K562 (cell line): Measurements from ENCODE around the gene DYNLT4. TPM values are rescaled to one million over a fixed set of nuclear protein-coding genes. Genes with fewer than 3 reads are reported as not detected.

Source experiments
- CBFA2T3 ChIP-seq: fragments of 450-650 bp; IDR thresholded peaks from 2 replicates; pipeline ENCODE4 v1.6.1; 2017
- HLTF ChIP-seq: fragments of 450-650 bp; IDR thresholded peaks from 2 replicates; pipeline ENCODE4 v1.6.1; 2016
- HMG20B ChIP-seq: fragments of 250-450 bp; sonication (Bioruptor Pico); IDR thresholded peaks from 2 replicates; pipeline ENCODE4 v1.5.0; 2021; ENCODE audit warnings: mild to moderate bottlenecking
- HSF4 ChIP-seq: fragments of 250-450 bp; sonication (Bioruptor Pico); IDR thresholded peaks from 2 replicates; pipeline ENCODE4 v2.1.2; 2022; ENCODE audit warnings: mild to moderate bottlenecking, moderate library complexity, borderline replicate concordance
- MCM2 ChIP-seq: fragments of 450-650 bp; IDR thresholded peaks from 2 replicates; pipeline ENCODE4 v1.6.1; 2017; ENCODE audit warnings: low read depth, mild to moderate bottlenecking
- SMC3 ChIP-seq: conservative IDR thresholded peaks from 2 replicates; pipeline ENCODE4 v1.6.1; 2011; ENCODE audit warnings: low read depth, low read length, improper control_type of control experiment; ENCODE audit not compliant: insufficient read depth
- TAF9B ChIP-seq: fragments of 450-650 bp; IDR thresholded peaks from 2 replicates; pipeline ENCODE4 v1.6.1; 2018; ENCODE audit warnings: mild to moderate bottlenecking; ENCODE audit not compliant: partially characterized antibody
- TFAM ChIP-seq: fragments of 250-450 bp; sonication (Bioruptor Pico); conservative IDR thresholded peaks from 2 replicates; pipeline ENCODE4 v1.5.0; 2021; ENCODE audit warnings: mild to moderate bottlenecking, moderate library complexity
- ZNF707 ChIP-seq: fragments of 250-450 bp; sonication (Bioruptor Pico); conservative IDR thresholded peaks from 2 replicates; pipeline ENCODE4 v1.8.0; 2022; ENCODE audit warnings: inconsistent platforms, mild to moderate bottlenecking, moderate library complexity
- ZNF77 ChIP-seq: fragments of 250-450 bp; sonication (Bioruptor Pico); IDR thresholded peaks from 2 replicates; pipeline ENCODE4 v1.5.0; 2020
- ZNF778 ChIP-seq: fragments of 450-650 bp; formaldehyde crosslinking; IDR thresholded peaks from 2 replicates; pipeline ENCODE4 v1.4.0; 2020; ENCODE audit warnings: mild to moderate bottlenecking, moderate library complexity
- polyA plus RNA-seq, 8 experiments: library from polyadenylated mRNA; depleted of rRNA in 4 of 8; stranded (reverse) in 5 of 8; unstranded in 3 of 8; fragments of >200 nt; fragmentation: Nextera tagmentation in 2 of 8; fragmentation: Illumina TruSeq in 1 of 8; extraction: Ambion mirVana in 2 of 8; extraction: Trizol in 1 of 8; gene quantifications; 2 replicates each; pipeline versions ENCODE4 v1.2.1 to v1.2.3, GENCODE V29; 2011 to 2014; ENCODE audit warnings: inconsistent platforms in 1 of 8, missing spikeins in 1 of 8
- total RNA-seq, 7 experiments: library from RNA; depleted of rRNA in 6 of 7; stranded (reverse); fragments of >200 nt in 6 of 7; fragmentation: Illumina TruSeq in 2 of 7; extraction: Trizol in 2 of 7; gene quantifications; 2 replicates each; pipeline versions ENCODE4 v1.2.1 to v1.2.3, GENCODE V29; 2011 to 2021; ENCODE audit warnings: low replicate concordance in 1 of 7
- TF ChIP-seq, protein P1 (sequence below): fragments of 250-450 bp; sonication (Bioruptor Pico); IDR thresholded peaks from 2 replicates; pipeline ENCODE4 v1.5.0; 2020; ENCODE audit warnings: mild to moderate bottlenecking, borderline replicate concordance
- TF ChIP-seq, protein P2 (sequence below): fragments of 450-650 bp; IDR thresholded peaks from 2 replicates; pipeline ENCODE4 v1.6.1; 2016; ENCODE audit warnings: mild to moderate bottlenecking, moderate library complexity

The DYNLT4 gene
- total and polyA plus RNA-seq, 9 of the 15 experiments (the other 6 are each of a cell fraction or from before 2014, with no cell fraction given), result 0.29 to 0.73 TPM; not detected in 7

DNA sequence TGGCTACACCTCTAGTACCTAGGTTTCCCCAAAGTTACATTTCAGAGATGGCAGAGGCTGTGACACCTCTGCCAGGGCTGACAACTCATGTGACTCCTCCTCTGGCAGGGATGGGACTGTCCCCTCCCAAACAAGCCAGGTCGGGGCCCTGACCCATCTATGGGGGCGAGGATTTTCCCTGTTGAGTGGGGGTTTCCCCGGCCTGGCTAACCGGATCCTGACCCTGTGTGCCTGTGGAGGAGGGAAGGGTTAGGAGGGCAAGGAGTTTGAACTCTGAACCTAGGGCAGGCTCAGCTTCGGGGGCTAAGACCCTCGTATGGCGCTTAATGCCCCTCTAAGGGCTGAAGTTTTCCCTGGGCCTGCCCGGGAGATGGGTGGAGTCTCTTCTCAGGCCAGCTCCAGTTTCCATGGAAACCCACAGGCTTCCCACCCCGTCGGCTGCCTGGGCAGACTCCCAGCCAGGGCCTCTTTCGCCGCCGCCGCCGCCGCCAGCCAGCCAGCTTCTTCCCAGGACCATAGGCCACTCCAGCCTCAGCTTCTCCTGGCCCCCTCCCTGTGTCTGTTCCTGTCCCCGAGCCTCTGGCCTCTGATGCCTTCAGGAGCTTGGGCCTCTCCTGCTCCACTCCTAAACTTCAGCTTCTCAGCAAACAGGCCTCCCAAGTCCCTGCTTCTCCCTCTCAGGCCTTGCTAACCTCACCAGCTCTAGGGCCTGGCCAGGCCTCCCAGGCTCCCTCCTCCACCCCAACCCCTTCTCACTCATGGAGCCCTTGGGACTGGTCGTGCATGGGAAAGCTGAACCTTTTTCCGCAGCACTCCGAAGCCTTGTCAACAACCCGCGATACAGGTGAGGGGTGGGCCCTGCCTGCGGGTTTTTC is 1.1 kb upstream of the DYNLT4 start, which contains the start of gene BTBD19 (continued):
- no peak for TF ChIP-seq ZNF77 (CRISPR knock-in tag)
- no peak for TF ChIP-seq CBFA2T3
- no peak; the same call in 1 of the 2 replicates for TF ChIP-seq HMG20B (CRISPR knock-in tag)
- no peak for TF ChIP-seq SMC3
- TF ChIP-seq ZNF707, result no peak
- 0 out of 2 replicates have a peak, but pooled peaks have one; percentile 77 for TF ChIP-seq HLTF
- TF ChIP-seq MCM2, result no peak
- 0 out of 2 replicates have a peak, but pooled peaks have one; percentile 34 for TF ChIP-seq HSF4 (CRISPR knock-in tag)
- no peak for TF ChIP-seq TFAM (CRISPR knock-in tag)
- TF ChIP-seq, protein P1, sequence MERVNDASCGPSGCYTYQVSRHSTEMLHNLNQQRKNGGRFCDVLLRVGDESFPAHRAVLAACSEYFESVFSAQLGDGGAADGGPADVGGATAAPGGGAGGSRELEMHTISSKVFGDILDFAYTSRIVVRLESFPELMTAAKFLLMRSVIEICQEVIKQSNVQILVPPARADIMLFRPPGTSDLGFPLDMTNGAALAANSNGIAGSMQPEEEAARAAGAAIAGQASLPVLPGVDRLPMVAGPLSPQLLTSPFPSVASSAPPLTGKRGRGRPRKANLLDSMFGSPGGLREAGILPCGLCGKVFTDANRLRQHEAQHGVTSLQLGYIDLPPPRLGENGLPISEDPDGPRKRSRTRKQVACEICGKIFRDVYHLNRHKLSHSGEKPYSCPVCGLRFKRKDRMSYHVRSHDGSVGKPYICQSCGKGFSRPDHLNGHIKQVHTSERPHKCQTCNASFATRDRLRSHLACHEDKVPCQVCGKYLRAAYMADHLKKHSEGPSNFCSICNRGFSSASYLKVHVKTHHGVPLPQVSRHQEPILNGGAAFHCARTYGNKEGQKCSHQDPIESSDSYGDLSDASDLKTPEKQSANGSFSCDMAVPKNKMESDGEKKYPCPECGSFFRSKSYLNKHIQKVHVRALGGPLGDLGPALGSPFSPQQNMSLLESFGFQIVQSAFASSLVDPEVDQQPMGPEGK, result 0 out of 2 replicates have a peak, but pooled peaks have one; percentile 13
- no peak for TF ChIP-seq TAF9B
- TF ChIP-seq, protein P2, sequence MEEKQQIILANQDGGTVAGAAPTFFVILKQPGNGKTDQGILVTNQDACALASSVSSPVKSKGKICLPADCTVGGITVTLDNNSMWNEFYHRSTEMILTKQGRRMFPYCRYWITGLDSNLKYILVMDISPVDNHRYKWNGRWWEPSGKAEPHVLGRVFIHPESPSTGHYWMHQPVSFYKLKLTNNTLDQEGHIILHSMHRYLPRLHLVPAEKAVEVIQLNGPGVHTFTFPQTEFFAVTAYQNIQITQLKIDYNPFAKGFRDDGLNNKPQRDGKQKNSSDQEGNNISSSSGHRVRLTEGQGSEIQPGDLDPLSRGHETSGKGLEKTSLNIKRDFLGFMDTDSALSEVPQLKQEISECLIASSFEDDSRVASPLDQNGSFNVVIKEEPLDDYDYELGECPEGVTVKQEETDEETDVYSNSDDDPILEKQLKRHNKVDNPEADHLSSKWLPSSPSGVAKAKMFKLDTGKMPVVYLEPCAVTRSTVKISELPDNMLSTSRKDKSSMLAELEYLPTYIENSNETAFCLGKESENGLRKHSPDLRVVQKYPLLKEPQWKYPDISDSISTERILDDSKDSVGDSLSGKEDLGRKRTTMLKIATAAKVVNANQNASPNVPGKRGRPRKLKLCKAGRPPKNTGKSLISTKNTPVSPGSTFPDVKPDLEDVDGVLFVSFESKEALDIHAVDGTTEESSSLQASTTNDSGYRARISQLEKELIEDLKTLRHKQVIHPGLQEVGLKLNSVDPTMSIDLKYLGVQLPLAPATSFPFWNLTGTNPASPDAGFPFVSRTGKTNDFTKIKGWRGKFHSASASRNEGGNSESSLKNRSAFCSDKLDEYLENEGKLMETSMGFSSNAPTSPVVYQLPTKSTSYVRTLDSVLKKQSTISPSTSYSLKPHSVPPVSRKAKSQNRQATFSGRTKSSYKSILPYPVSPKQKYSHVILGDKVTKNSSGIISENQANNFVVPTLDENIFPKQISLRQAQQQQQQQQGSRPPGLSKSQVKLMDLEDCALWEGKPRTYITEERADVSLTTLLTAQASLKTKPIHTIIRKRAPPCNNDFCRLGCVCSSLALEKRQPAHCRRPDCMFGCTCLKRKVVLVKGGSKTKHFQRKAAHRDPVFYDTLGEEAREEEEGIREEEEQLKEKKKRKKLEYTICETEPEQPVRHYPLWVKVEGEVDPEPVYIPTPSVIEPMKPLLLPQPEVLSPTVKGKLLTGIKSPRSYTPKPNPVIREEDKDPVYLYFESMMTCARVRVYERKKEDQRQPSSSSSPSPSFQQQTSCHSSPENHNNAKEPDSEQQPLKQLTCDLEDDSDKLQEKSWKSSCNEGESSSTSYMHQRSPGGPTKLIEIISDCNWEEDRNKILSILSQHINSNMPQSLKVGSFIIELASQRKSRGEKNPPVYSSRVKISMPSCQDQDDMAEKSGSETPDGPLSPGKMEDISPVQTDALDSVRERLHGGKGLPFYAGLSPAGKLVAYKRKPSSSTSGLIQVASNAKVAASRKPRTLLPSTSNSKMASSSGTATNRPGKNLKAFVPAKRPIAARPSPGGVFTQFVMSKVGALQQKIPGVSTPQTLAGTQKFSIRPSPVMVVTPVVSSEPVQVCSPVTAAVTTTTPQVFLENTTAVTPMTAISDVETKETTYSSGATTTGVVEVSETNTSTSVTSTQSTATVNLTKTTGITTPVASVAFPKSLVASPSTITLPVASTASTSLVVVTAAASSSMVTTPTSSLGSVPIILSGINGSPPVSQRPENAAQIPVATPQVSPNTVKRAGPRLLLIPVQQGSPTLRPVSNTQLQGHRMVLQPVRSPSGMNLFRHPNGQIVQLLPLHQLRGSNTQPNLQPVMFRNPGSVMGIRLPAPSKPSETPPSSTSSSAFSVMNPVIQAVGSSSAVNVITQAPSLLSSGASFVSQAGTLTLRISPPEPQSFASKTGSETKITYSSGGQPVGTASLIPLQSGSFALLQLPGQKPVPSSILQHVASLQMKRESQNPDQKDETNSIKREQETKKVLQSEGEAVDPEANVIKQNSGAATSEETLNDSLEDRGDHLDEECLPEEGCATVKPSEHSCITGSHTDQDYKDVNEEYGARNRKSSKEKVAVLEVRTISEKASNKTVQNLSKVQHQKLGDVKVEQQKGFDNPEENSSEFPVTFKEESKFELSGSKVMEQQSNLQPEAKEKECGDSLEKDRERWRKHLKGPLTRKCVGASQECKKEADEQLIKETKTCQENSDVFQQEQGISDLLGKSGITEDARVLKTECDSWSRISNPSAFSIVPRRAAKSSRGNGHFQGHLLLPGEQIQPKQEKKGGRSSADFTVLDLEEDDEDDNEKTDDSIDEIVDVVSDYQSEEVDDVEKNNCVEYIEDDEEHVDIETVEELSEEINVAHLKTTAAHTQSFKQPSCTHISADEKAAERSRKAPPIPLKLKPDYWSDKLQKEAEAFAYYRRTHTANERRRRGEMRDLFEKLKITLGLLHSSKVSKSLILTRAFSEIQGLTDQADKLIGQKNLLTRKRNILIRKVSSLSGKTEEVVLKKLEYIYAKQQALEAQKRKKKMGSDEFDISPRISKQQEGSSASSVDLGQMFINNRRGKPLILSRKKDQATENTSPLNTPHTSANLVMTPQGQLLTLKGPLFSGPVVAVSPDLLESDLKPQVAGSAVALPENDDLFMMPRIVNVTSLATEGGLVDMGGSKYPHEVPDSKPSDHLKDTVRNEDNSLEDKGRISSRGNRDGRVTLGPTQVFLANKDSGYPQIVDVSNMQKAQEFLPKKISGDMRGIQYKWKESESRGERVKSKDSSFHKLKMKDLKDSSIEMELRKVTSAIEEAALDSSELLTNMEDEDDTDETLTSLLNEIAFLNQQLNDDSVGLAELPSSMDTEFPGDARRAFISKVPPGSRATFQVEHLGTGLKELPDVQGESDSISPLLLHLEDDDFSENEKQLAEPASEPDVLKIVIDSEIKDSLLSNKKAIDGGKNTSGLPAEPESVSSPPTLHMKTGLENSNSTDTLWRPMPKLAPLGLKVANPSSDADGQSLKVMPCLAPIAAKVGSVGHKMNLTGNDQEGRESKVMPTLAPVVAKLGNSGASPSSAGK, result 0 out of 2 replicates have a peak, but pooled peaks have one; percentile 18
- TF ChIP-seq ZNF778, result no peak
